Uterus (tissue), 4 donors: ENCODE results near the gene SCN4A. TPM values are rescaled to one million over a fixed set of nuclear protein-coding genes. Genes with fewer than 3 reads are reported as not detected.

Experiments
- DNase-seq, 2 donors: peaks; one replicate each; pipeline ENCODE4 v3.0.0-alpha.2; 2019 to 2020
- H3K27ac ChIP-seq, 2 donors: fragments of 200-600 bp; sonication (generic); 1 replicate in 1 of 2; 2 replicates in 1 of 2; pipeline ENCODE4 v1.5.1; 2016 to 2018
- H3K27me3 ChIP-seq, 2 donors: fragments of 200-600 bp; sonication (generic); one replicate each; pipeline ENCODE4 v1.5.1; 2018 to 2019; ENCODE audit warnings: control low read depth in 1 of 2
- H3K36me3 ChIP-seq, 2 donors: fragments of 200-600 bp; sonication (generic); one replicate each; pipeline ENCODE4 v1.5.1; 2019; ENCODE audit warnings: control low read depth in 1 of 2
- H3K4me1 ChIP-seq, 2 donors: fragments of 200-600 bp; sonication (generic); one replicate each; pipeline ENCODE4 v1.5.1; 2018 to 2019; ENCODE audit warnings: control low read depth in 1 of 2
- H3K4me3 ChIP-seq, 2 donors: fragments of 200-600 bp; sonication (generic); 1 replicate in 1 of 2; 2 replicates in 1 of 2; pipeline ENCODE4 v1.5.1; 2018 to 2019; ENCODE audit warnings: mild to moderate bottlenecking in 1 of 2
- H3K9me3 ChIP-seq, 2 donors: fragments of 200-600 bp; sonication (generic); one replicate each; pipeline ENCODE4 v1.5.1; 2019; ENCODE audit warnings: control low read depth in 1 of 2
- POLR2A ChIP-seq, 2 donors: fragments of 450-650 bp; IDR thresholded peaks; one replicate each; pipeline ENCODE4 v1.6.1; 2016; ENCODE audit warnings: antibody characterized with exemption in 2 of 2, mild to moderate bottlenecking in 1 of 2, moderate library complexity in 1 of 2
- intact Hi-C: fragments of 100-400 bp; cut with DNase I; formaldehyde crosslinking; loops from one replicate; pipeline ENCODE4 v1.15.1; 2023; ENCODE audit warnings: low total_unique reads
- total RNA-seq, 4 donors: library from RNA; depleted of rRNA in 3 of 4; stranded (reverse); fragments of >200 nt in 3 of 4; gene quantifications; one replicate each; pipeline versions ENCODE4 v1.1.0 to v1.2.4, GENCODE V29; 2014 to 2023
- TF ChIP-seq, protein P1 (sequence below), 4 experiments: fragments of 200-600 bp in 2 of 4; fragments of 450-650 bp in 2 of 4; sonication (generic) in 2 of 4; IDR thresholded peaks; one replicate each; pipeline ENCODE4 v1.5.1; 2016 to 2019; ENCODE audit warnings: antibody characterized with exemption in 4 of 4, mild to moderate bottlenecking in 2 of 4, moderate library complexity in 1 of 4
- donor health status: DM: yes; HTN: yes; CAD: no.

SCN4A gene
- total RNA-seq, 4 donors from 2014 or later = 0.14 to 0.24 TPM; not detected in 2

DNA sequence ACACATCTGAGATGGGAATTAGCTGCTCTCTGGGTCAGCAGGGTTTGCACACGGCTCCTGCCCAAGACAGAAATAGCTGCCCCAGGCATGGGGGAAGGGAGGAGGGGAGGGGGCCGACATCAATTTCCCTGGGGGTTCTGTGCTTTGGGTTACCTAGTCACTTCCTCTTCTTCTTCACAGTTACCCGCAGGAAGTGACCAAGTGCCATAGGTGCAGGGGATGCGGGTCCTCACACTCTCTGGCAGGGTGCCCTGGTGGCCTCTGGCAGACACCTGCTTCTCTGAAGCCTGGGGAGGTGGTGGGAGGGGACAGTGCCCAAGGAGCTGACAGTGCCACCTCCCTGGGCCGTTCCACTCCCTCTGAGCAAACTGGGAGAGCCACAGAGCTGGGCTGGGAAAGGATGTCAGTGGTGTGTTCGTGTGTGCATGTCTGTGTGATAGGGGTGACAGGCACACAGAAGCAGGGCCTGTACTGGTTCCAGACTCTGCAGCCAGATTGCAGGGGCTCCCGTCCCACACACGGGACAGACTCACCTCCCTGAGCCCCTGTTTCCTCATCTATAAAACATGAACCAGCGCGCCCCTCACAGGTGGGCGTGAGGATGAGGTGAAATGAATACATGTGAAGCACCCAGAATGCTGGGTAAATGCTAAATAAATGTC is 18.2 kb downstream of the SCN4A start:
- TF ChIP-seq, protein P1, sequence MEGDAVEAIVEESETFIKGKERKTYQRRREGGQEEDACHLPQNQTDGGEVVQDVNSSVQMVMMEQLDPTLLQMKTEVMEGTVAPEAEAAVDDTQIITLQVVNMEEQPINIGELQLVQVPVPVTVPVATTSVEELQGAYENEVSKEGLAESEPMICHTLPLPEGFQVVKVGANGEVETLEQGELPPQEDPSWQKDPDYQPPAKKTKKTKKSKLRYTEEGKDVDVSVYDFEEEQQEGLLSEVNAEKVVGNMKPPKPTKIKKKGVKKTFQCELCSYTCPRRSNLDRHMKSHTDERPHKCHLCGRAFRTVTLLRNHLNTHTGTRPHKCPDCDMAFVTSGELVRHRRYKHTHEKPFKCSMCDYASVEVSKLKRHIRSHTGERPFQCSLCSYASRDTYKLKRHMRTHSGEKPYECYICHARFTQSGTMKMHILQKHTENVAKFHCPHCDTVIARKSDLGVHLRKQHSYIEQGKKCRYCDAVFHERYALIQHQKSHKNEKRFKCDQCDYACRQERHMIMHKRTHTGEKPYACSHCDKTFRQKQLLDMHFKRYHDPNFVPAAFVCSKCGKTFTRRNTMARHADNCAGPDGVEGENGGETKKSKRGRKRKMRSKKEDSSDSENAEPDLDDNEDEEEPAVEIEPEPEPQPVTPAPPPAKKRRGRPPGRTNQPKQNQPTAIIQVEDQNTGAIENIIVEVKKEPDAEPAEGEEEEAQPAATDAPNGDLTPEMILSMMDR (IDR thresholded peaks at IDR 0.05) = no peak
- TF ChIP-seq POLR2A (IDR thresholded peaks at IDR 0.05) = no peak
- no peaks in the 10 kb centered on the region for H3K27me3 ChIP-seq
- H3K4me1 ChIP-seq = no peaks in the 10 kb centered on the region
- no peak for DNase-seq
- no peak overlapping the region for H3K4me3 ChIP-seq
- H3K27ac ChIP-seq = no peak overlapping the region
- no peaks in the 10 kb centered on the region for H3K36me3 ChIP-seq
- intact Hi-C loops = no loop called here
- no peaks in the 10 kb centered on the region for H3K9me3 ChIP-seq

DNA sequence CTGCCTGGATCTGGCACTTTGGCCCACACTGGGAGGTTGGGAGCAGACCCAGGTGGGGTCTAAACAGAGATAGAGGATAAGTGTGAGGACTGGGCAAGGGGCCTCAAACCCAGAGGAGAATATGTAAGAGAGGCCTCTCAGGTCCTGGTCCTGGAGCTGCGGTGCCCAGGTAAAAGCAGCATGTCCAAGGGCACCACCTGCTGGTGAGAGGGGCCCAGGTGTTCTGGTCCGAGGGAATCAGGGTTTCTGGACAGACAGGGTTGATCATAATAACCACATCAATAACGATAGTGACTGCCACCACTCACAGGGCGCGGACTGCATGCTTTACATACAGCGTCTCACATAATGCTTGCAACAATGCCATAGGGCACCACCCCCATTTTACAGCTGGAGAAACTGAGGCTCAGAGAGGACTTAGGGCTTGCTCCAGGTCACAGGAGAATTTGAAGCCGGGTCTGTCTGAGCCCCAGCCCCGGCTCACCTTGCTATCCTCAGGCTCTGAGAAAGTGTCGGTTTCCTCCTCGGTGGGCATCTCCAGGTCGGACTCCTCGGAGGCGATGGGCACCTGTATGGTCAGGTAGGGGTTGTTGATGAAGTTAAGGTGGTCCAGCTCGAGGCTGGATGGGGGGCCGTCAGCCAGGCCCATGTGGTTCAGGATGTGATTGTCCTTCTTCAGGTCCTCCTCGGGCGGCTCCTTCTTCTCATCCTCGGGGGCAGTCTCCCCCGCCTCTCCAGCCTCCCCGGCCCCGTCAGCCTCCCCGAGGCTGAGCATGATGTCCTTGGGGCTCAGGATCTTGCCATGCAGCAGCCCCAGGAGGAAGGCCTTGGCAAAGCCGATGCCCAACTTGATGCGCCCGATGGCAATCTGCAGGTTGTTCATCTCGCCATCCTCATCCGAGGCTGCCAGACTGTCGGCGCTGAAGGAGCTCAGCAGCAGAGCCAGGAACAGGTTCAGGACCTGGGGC is 21.5 kb downstream of the SCN4A start:
- no peak overlapping the region for H3K27ac ChIP-seq
- no peaks in the 10 kb centered on the region for H3K9me3 ChIP-seq
- no peaks in the 10 kb centered on the region for H3K36me3 ChIP-seq
- TF ChIP-seq, protein P1 (IDR thresholded peaks at IDR 0.05) = no peak
- TF ChIP-seq POLR2A (IDR thresholded peaks at IDR 0.05) = no peak
- DNase-seq = no peak
- intact Hi-C loops = no loop called here
- no peak overlapping the region for H3K4me3 ChIP-seq
- no peaks in the 10 kb centered on the region for H3K4me1 ChIP-seq
- H3K27me3 ChIP-seq = no peaks in the 10 kb centered on the region

DNA sequence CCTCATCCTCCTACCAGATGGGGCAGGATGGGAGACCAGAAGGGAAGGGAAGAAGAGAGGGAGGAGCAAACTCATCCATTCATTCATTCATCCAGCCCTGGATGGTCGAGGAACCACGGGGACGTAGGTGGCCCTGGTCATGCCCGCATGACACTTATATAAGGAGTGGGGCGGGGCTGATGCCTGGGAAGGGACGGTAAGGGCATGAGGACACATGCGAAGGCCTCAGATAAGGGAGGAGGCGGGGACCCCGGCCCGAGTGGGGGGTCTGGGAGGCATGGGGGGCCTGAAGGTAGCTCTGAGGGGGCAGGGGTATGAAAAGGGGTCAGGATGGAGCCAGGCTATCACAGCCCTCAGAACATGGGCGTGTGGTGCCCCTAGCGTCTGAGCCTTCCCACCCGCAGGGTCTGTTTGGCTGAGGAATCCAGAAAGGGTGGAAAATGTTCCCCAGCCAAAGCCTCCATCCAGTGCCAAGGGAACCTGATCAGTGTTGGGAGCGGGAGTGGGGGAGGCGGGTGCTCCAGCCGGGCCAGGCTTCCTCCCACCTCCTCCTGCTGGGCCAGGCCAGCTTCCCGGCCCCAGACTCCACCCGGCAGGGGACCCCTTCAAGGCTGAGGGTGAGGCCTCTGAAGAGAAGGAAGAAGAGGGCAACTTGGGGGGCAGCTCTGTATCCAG is 23.0 kb downstream of the SCN4A start:
- H3K4me3 ChIP-seq = no peak overlapping the region
- TF ChIP-seq, protein P1 (IDR thresholded peaks at IDR 0.05) = no peak
- no peak for TF ChIP-seq POLR2A (IDR thresholded peaks at IDR 0.05)
- no peak for DNase-seq

DNA sequence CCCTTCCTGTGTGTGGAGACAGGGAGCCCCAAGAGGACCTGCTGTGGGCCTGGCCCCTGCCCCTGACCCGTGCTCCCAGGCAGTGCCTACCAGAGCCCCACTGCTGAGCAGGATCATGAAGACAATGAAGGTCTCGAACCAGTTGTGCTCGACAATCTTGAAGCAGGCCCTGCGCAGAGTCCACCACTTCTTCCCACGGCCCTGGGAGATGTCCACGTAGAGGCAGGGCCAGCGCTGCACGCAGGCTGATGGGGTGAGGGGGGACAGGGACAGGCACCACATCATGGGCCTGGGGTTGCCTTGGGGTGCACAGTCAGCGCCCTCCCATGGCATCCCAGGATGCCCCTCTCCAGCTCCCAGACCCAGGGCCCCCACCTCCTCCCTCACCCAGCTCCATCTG is 24.2 kb downstream of the SCN4A start:
- Histone ChIP-seq H3K27me3 (no peaks in the 10 kb centered on the region), H3K9me3 (no peaks in the 10 kb centered on the region), H3K4me3 (no peak overlapping the region), H3K27ac (no peak overlapping the region), H3K4me1 (no peaks in the 10 kb centered on the region), H3K36me3 (no peaks in the 10 kb centered on the region)
- no peak for TF ChIP-seq POLR2A (IDR thresholded peaks at IDR 0.05)
- TF ChIP-seq, protein P1 (IDR thresholded peaks at IDR 0.05) = no peak
- DNase-seq = no peak
- intact Hi-C loops = no loop called here

More for the DNA sequence above, 23.0 kb downstream of the SCN4A start:
- Histone ChIP-seq H3K27ac (no peak overlapping the region), H3K4me1 (no peaks in the 10 kb centered on the region), H3K27me3 (no peaks in the 10 kb centered on the region), H3K36me3 (no peaks in the 10 kb centered on the region), H3K9me3 (no peaks in the 10 kb centered on the region)
- intact Hi-C loops = no loop called here
